Calu3 (cell line): ENCODE results near the gene LACTBL1. TPM values are rescaled to one million over a fixed set of nuclear protein-coding genes. Genes with fewer than 3 reads are reported as not detected.

ENCODE experiments used
- BruUV-seq: library from RNA; stranded (reverse); fragments of 400-500 nt; replicated peaks from 2 replicates; lab custom pipeline; 2021; lab: Mats Ljungman, UMichigan
- CTCF ChIA-PET: fragments of 300-600 bp; sonication (Branson Sonifier 250); formaldehyde crosslinking; loops from one replicate; lab custom pipeline; 2022; ENCODE audit warnings: antibody characterized with exemption; lab: Charles Lee
- DNase-seq: peaks from one replicate; pipeline ENCODE4 v3.0.0; 2022
- H3K27ac Mint-ChIP-seq: one replicate; pipeline ENCODE4 v1.8.0; 2022; ENCODE audit warnings: mixed read lengths; ENCODE audit not compliant: unreplicated experiment
- H3K27me3 Mint-ChIP-seq: one replicate; pipeline ENCODE4 v1.8.0; 2022; ENCODE audit warnings: mixed read lengths; ENCODE audit not compliant: unreplicated experiment
- H3K36me3 Mint-ChIP-seq: one replicate; pipeline ENCODE4 v1.8.0; 2022; ENCODE audit warnings: mild to moderate bottlenecking, moderate library complexity, mixed read lengths; ENCODE audit not compliant: insufficient read depth, unreplicated experiment
- H3K4me1 Mint-ChIP-seq: one replicate; pipeline ENCODE4 v1.8.0; 2022; ENCODE audit warnings: mild to moderate bottlenecking, low read depth, mixed read lengths; ENCODE audit not compliant: unreplicated experiment
- H3K4me3 Mint-ChIP-seq: one replicate; pipeline ENCODE4 v1.8.0; 2022; ENCODE audit warnings: mild to moderate bottlenecking, low read depth, moderate library complexity, mixed read lengths; ENCODE audit not compliant: unreplicated experiment
- H3K9me3 Mint-ChIP-seq: one replicate; pipeline ENCODE4 v1.8.0; 2022; ENCODE audit warnings: low read depth, mixed read lengths; ENCODE audit not compliant: unreplicated experiment
- intact Hi-C: fragments of 100-400 bp; cut with micrococcal nuclease; formaldehyde crosslinking; loops from one replicate; pipeline ENCODE4 v1.10.0; 2022; ENCODE audit not compliant: unreplicated experiment
- total RNA-seq: library from RNA; stranded (reverse); gene quantifications from 2 replicates; pipeline ENCODE4 v1.2.3, GENCODE V29; 2022
- TF ChIP-seq, protein P1 (sequence below): fragments of 200-600 bp; IDR thresholded peaks from one replicate; pipeline ENCODE4 v1.8.0; 2022; ENCODE audit warnings: antibody characterized with exemption; ENCODE audit not compliant: unreplicated experiment

The LACTBL1 gene
- total RNA-seq, 1 experiment from 2014 or later, result not detected

DNA sequence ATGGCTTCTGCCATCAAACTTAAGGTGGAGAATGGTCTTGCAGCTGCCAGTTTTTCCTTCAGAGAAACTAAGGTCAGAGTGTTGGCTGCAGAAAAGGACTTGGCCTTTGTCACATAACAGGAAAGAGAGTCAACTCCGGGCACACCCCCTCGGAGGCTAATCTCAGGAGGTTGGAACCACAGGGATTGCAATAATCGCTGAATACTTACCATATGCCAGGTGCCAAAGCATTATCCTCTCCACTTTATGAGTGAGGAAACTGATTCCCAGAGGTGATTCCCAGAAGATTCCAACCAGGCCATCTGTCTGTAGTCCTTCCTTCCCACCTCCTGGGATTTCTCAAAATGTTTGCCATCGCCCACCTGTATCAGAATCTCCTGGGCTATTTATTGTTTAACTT, 54.0 kb downstream of the LACTBL1 start:
- intact Hi-C loops, result no loop called here
- CTCF ChIA-PET, result no interaction called here
- Mint-ChIP-seq H3K36me3 (no peaks in the 10 kb centered on the region), H3K27ac (no peak overlapping the region), H3K4me1 (no peaks in the 10 kb centered on the region), H3K9me3 (no peaks in the 10 kb centered on the region), H3K27me3 (peaks cover 14% of the 10 kb centered on the region), H3K4me3 (no peak overlapping the region)
- DNase-seq, result no peak
- BruUV-seq, result no TSS peak
- TF ChIP-seq, protein P1, sequence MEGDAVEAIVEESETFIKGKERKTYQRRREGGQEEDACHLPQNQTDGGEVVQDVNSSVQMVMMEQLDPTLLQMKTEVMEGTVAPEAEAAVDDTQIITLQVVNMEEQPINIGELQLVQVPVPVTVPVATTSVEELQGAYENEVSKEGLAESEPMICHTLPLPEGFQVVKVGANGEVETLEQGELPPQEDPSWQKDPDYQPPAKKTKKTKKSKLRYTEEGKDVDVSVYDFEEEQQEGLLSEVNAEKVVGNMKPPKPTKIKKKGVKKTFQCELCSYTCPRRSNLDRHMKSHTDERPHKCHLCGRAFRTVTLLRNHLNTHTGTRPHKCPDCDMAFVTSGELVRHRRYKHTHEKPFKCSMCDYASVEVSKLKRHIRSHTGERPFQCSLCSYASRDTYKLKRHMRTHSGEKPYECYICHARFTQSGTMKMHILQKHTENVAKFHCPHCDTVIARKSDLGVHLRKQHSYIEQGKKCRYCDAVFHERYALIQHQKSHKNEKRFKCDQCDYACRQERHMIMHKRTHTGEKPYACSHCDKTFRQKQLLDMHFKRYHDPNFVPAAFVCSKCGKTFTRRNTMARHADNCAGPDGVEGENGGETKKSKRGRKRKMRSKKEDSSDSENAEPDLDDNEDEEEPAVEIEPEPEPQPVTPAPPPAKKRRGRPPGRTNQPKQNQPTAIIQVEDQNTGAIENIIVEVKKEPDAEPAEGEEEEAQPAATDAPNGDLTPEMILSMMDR, result no peak

DNA sequence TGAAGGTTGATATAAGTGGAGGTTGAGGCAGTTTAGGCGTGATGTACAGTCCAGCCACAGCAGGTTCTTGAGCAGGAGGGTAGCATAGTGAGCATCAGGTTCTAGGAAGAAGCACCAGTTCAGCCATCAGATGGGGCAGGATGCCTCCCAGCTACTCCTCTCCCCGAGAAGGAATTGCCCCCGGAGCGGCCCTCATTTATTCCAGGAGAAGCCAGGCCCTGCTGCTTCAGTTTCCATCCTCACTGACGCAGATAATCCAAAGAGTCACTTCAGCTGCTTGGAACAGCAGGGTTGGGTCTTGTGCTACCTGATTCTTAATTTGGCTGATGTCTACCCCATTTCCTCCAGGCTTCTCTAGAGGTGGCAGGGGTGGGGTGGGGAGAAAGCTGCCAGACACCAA, 54.7 kb downstream of the LACTBL1 start:
- Mint-ChIP-seq H3K27me3 (peaks cover 14% of the 10 kb centered on the region), H3K4me3 (no peak overlapping the region), H3K36me3 (no peaks in the 10 kb centered on the region), H3K4me1 (no peaks in the 10 kb centered on the region), H3K9me3 (no peaks in the 10 kb centered on the region), H3K27ac (no peak overlapping the region)
- CTCF ChIA-PET, result no interaction called here
- BruUV-seq, result no TSS peak
- DNase-seq, result no peak
- TF ChIP-seq, protein P1, result no peak
- intact Hi-C loops, result no loop called here

DNA sequence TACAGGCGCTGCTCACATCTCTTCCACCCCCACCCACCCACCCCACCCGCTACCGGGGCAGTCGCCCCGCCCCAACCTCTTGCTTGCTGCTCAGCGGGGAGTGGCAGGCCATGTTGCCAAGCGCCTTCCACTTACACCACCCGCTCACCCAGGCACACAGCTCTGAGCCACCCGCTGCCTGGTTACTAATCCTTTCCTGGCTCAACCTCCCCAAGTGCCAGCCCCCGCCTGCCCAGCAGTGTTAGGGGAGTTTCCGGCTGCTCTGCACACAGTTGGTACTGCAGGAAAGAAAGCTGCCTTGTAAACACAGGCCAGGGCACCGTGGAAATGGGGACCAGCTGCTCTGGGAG, 56.2 kb downstream of the LACTBL1 start:
- H3K36me3 Mint-ChIP-seq, result no peaks in the 10 kb centered on the region
- no peak overlapping the region for H3K4me3 Mint-ChIP-seq
- CTCF ChIA-PET, result no interaction called here
- intact Hi-C loops, result no loop called here
- DNase-seq, result no peak
- no peaks in the 10 kb centered on the region for H3K4me1 Mint-ChIP-seq
- no peaks in the 10 kb centered on the region for H3K9me3 Mint-ChIP-seq
- peaks cover 14% of the 10 kb centered on the region for H3K27me3 Mint-ChIP-seq
- H3K27ac Mint-ChIP-seq, result no peak overlapping the region
- TF ChIP-seq, protein P1, result no peak
- no TSS peak for BruUV-seq

DNA sequence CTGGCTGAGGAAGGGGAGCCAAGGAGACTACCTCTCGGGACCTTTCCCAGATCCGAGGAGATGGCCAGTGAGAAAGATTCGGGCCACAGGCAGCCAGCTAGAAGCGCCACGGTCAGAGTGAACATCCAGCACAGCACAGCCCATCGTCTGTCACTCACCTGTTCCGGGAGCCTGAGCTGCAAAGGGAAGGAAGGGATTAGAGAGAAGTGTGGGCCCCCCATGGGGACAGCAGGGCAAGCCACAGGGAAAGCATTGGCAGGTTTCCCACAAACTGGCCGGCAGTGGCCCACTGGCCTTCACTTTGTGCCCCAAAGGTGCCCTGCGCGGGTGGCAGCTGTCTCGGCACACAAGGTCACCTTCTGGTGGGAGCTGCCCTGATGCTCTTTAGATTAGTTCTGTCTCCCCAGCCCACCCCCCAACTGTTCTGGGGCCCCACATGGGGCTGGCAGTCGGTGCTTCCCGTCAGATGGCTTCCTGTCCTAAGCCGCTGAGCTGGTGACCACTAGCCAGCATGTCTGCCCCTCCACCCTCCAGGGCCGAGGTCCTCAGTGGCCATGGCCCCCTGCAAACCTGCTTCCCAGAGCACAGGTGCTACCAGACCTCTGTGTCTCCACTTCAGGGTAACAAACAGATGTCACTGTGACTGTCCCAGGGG, 56.7 kb downstream of the LACTBL1 start:
- CTCF ChIA-PET, result interaction anchor here (0.6 kb wide), 1 partner anchor 358 kb away, joined by 5 read pairs; no protein-coding TSS in a partner anchor
- H3K36me3 Mint-ChIP-seq, result no peaks in the 10 kb centered on the region
- TF ChIP-seq, protein P1, result no peak
- BruUV-seq, result no TSS peak
- H3K4me1 Mint-ChIP-seq, result no peaks in the 10 kb centered on the region
- H3K27me3 Mint-ChIP-seq, result peaks cover 14% of the 10 kb centered on the region
- intact Hi-C loops, result no loop called here
- no peak overlapping the region for H3K4me3 Mint-ChIP-seq
- no peak for DNase-seq
- H3K27ac Mint-ChIP-seq, result no peak overlapping the region
- no peaks in the 10 kb centered on the region for H3K9me3 Mint-ChIP-seq
